Activated naive CD4-positive, alpha-beta T cell treated with anti-CD3 and anti-CD28 coated beads, Interleukin-2, amount 10 ng/mL, durations not matched to agents 7 days and 5 days (primary cell): ENCODE measurements around the gene SCN8A.

Source experiments
- CTCF ChIA-PET: fragments of 350-600 bp; sonication (Branson Sonifier 250); formaldehyde crosslinking; loops from one replicate; lab custom pipeline; 2021; ENCODE audit warnings: antibody characterized with exemption; lab: Charles Lee
- DNase-seq: peaks from one replicate; pipeline ENCODE4 v3.0.0-alpha.2; 2020
- H3K27ac Mint-ChIP-seq: one replicate; pipeline ENCODE4 v1.8.0; 2021; ENCODE audit warnings: mild to moderate bottlenecking, moderate library complexity, mixed read lengths
- H3K27me3 Mint-ChIP-seq: one replicate; pipeline ENCODE4 v1.8.0; 2021; ENCODE audit warnings: mild to moderate bottlenecking, mixed read lengths
- H3K36me3 Mint-ChIP-seq: one replicate; pipeline ENCODE4 v1.8.0; 2021; ENCODE audit warnings: mixed read lengths
- H3K4me1 Mint-ChIP-seq: one replicate; pipeline ENCODE4 v1.8.0; 2021; ENCODE audit warnings: mixed read lengths
- H3K4me3 Mint-ChIP-seq: one replicate; pipeline ENCODE4 v1.8.0; 2021; ENCODE audit warnings: mild to moderate bottlenecking, moderate library complexity, mixed read lengths
- H3K9me3 Mint-ChIP-seq: one replicate; pipeline ENCODE4 v1.8.0; 2021; ENCODE audit warnings: mixed read lengths

Gene SCN8A

DNA sequence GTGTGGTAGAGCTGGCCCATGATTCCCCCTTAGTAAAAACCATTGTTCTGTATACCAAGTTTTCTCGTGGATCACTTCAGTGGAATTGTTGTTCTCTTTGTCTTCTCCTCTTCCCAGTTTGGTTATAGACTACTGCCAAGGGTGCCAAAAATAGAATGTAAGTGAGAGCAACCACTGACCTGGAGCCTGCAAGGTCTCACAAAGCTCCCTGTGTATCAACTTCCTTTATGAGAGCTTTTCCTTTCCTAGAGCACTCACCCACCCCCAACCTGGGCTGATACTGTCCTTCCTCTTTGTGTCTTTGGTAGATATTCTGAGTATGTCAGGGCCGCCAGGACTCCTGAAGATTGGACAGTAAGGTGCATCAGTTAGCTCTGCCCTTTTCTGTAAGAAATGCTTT lies 101.0 kb downstream of the SCN8A start:
- Mint-ChIP-seq H3K4me3 (no peak overlapping the region), H3K36me3 (no peaks in the 10 kb centered on the region), H3K27ac (no peak overlapping the region), H3K9me3 (no peaks in the 10 kb centered on the region), H3K4me1 (peaks cover 2% of the 10 kb centered on the region), H3K27me3 (peaks cover 9% of the 10 kb centered on the region)
- CTCF ChIA-PET = no interaction called here
- no peak for DNase-seq

DNA sequence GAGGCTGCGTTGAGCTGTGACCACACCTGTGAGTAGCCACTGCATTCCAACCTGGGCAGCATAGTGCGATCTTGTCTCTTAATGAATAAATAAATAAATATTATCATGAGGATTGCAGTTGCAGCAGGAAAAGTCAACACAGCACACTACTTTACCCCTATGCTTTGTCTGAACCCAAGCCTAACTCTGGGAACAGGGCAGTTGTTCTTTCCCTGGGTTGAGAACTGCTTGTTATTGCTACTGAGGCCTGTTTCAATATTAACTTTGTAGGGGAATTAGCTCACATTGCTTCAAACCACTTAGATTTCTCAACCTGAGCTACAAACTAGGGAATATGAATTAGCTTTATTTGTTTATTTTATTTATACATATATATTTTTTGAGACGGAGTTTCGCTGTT lies 102.5 kb downstream of the SCN8A start:
- Mint-ChIP-seq H3K36me3 (no peaks in the 10 kb centered on the region), H3K9me3 (no peaks in the 10 kb centered on the region), H3K4me3 (no peak overlapping the region), H3K27me3 (peaks cover 9% of the 10 kb centered on the region), H3K27ac (no peak overlapping the region), H3K4me1 (no peaks in the 10 kb centered on the region)
- no peak for DNase-seq
- CTCF ChIA-PET = interaction anchor here (0.7 kb wide), 1 partner anchor 14 kb away, joined by 3 read pairs; no protein-coding TSS in a partner anchor

DNA sequence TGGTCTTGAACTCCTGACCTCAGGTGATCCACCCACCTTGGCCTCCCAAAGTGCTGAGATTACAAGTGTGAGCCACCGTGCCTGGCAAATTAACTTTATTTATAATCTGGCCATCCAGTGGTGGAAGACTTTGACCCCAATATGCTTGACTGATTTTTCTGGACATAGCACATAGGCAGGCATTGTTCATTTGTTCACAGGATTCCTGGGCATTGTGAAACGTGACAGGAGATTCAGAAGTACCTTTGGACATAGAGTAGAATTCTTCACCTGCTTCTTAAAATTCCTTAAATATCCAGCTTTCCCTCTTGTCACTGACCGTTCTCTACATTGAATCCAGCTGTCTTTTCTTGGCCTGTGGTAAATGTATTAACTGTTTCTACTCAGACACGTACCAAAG lies 103.1 kb downstream of the SCN8A start:
- no peak for DNase-seq
- Mint-ChIP-seq H3K4me3 (no peak overlapping the region), H3K4me1 (no peaks in the 10 kb centered on the region), H3K27ac (no peak overlapping the region), H3K9me3 (no peaks in the 10 kb centered on the region), H3K36me3 (no peaks in the 10 kb centered on the region), H3K27me3 (peaks cover 4% of the 10 kb centered on the region)
- CTCF ChIA-PET = no interaction called here

DNA sequence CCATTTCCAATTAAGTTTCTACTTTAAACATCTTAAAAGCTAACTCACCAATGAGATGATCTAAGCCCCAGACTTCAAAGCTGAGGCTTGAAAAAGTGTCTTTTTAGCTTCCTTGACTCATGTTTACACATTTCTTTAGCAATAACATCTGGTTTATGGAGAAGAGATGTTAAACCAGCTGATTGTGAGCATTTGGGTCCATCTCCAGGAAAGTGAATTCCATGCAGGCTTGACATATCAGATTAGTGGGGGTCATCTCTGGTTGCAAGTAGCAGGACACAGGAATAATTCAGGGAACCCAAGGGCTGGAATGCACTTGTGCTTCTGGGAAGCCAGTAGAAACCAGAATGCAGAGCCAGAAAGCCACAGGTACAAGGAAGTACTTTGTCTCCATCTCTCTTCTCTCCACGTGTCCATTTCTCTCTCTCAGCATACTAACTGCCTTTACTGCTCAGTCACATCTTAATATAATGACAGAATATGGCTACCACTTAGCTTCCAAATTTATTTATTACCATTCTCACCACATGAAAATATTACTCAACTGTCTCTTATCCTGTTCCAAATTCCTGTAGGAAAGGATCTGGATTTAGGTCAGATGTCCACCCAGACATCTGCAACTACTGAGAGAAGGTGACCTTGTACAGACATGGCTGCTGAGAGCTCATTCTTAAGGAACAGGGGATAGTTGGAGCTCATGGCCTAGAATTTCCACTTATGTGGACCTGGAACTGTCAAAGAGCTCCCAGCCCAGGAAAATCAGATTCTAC lies 104.4 kb downstream of the SCN8A start:
- no peaks in the 10 kb centered on the region for H3K4me1 Mint-ChIP-seq
- CTCF ChIA-PET = no interaction called here
- no peaks in the 10 kb centered on the region for H3K9me3 Mint-ChIP-seq
- no peak overlapping the region for H3K4me3 Mint-ChIP-seq
- H3K36me3 Mint-ChIP-seq = no peaks in the 10 kb centered on the region
- H3K27ac Mint-ChIP-seq = no peak overlapping the region
- H3K27me3 Mint-ChIP-seq = peaks cover 4% of the 10 kb centered on the region
- no peak for DNase-seq

DNA sequence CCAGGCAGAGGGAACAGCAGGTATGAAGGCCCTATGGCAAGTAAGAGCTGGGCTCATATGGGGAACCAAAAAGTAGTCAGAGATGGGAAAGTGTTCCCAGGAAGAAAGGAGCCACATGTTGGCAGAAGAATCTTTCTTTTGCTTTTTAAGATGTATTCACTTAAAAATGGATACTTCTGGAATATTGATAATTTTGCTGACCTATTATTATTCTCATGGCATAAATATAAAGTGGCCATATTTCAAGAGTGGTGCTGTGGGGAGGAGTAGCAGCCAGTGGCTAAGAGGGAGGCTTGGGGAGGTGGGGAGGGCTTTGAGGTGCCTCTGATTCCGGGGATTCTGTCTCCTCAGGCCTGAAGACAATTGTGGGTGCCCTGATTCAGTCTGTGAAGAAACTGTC lies 108.2 kb downstream of the SCN8A start:
- DNase-seq = no peak
- H3K27ac Mint-ChIP-seq = no peak overlapping the region
- no peaks in the 10 kb centered on the region for H3K4me1 Mint-ChIP-seq
- CTCF ChIA-PET = no interaction called here
- H3K27me3 Mint-ChIP-seq = peaks cover 8% of the 10 kb centered on the region
- no peaks in the 10 kb centered on the region for H3K9me3 Mint-ChIP-seq
- H3K36me3 Mint-ChIP-seq = no peaks in the 10 kb centered on the region
- H3K4me3 Mint-ChIP-seq = no peak overlapping the region

DNA sequence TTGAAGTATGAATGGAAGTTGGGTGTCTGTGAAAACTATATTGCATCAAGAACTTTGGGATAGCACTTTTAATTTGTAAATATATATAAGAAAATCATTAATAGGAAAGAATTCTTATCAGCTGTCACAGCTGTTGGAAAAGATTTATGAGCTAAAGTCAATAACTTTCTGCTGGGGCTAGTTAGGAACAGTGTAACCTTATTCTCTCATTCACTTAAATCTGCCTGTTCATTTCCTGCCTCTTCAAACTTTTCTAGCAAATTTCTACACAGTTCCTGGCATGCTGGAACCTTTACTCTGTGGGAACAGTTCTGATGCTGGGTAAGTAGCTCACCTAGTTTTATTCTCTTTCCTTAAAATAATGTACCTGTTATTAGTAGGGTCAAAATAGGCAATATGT lies 109.9 kb downstream of the SCN8A start:
- H3K27me3 Mint-ChIP-seq = peaks cover 4% of the 10 kb centered on the region
- no peak for DNase-seq
- no peak overlapping the region for H3K27ac Mint-ChIP-seq
- no peaks in the 10 kb centered on the region for H3K36me3 Mint-ChIP-seq
- H3K9me3 Mint-ChIP-seq = no peaks in the 10 kb centered on the region
- H3K4me1 Mint-ChIP-seq = no peaks in the 10 kb centered on the region
- no peak overlapping the region for H3K4me3 Mint-ChIP-seq
- CTCF ChIA-PET = no interaction called here

DNA sequence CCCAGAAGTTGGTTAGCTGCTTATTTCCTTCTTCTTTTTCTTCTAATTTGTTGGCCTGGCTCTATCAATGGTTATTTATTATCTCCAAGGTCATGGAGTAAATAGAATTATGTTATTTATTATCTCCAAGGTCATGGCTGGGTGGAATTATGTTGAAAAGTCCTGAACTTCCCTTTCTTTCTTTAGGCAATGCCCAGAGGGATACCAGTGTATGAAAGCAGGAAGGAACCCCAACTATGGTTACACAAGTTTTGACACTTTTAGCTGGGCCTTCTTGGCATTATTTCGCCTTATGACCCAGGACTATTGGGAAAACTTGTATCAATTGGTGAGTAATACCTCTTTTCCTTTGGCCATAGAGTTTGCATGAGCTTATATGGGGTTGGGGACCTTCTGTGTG lies 111.6 kb downstream of the SCN8A start:
- no peaks in the 10 kb centered on the region for H3K4me1 Mint-ChIP-seq
- DNase-seq = no peak
- no peaks in the 10 kb centered on the region for H3K36me3 Mint-ChIP-seq
- H3K4me3 Mint-ChIP-seq = no peak overlapping the region
- CTCF ChIA-PET = no interaction called here
- H3K27ac Mint-ChIP-seq = no peak overlapping the region
- H3K27me3 Mint-ChIP-seq = peaks cover 4% of the 10 kb centered on the region
- no peaks in the 10 kb centered on the region for H3K9me3 Mint-ChIP-seq

DNA sequence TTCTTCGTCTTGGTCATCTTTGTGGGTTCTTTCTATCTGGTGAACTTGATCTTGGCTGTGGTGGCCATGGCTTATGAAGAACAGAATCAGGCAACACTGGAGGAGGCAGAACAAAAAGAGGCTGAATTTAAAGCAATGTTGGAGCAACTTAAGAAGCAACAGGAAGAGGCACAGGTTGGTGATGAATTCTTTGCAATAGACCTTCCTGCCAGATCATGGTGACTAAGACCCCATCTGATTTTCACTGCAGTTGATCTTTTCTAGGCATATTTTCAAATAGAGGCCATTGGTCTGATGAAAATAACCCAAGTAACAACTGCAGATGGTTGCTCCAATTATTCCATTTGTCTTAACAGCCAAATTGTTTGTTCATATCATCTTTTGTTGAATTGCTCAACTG lies 114.4 kb downstream of the SCN8A start:
- H3K27me3 Mint-ChIP-seq = peaks cover 4% of the 10 kb centered on the region
- DNase-seq = no peak
- no peak overlapping the region for H3K4me3 Mint-ChIP-seq

DNA sequence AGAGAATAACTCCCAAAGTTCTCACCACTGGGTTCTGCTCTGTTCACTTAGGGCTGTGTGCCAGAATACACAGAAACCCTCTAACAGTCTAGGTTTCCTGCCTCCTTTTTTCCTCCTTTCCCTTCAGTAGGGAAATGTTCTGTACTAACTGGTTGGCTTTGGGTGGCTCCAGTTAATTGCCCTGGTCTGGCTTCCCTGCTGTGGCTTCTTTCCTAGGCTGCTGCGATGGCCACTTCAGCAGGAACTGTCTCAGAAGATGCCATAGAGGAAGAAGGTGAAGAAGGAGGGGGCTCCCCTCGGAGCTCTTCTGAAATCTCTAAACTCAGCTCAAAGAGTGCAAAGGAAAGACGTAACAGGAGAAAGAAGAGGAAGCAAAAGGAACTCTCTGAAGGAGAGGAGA lies 115.2 kb downstream of the SCN8A start:
- Mint-ChIP-seq H3K27me3 (peaks cover 4% of the 10 kb centered on the region), H3K4me1 (no peaks in the 10 kb centered on the region), H3K9me3 (no peaks in the 10 kb centered on the region), H3K36me3 (no peaks in the 10 kb centered on the region), H3K27ac (no peak overlapping the region), H3K4me3 (no peak overlapping the region)
- no peak for DNase-seq
- CTCF ChIA-PET = no interaction called here

More for the DNA sequence above, 114.4 kb downstream of the SCN8A start:
- H3K9me3 Mint-ChIP-seq = no peaks in the 10 kb centered on the region
- CTCF ChIA-PET = no interaction called here
- no peaks in the 10 kb centered on the region for H3K4me1 Mint-ChIP-seq
- no peak overlapping the region for H3K27ac Mint-ChIP-seq
- H3K36me3 Mint-ChIP-seq = no peaks in the 10 kb centered on the region

DNA sequence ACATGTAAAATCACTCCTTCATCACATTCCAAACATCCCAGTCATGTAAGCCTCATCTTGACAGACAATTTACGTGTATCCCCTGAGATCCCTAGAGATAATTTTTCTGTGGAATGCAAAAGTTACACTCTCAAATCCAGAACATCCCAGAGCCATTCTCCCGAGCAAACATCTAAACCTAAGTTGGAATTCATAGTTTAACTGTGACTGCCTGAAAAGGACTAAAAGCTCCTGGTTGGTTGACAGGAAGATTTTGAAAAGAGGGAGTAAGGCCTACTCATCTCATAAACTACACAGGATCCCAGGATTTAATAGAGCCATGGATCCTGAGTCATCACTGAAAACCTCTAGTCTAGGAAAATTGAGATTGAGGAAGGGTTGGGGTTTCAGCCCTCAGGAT lies 123.6 kb downstream of the SCN8A start:
- Mint-ChIP-seq H3K27me3 (peaks cover 18% of the 10 kb centered on the region), H3K36me3 (no peaks in the 10 kb centered on the region), H3K27ac (no peak overlapping the region), H3K9me3 (no peaks in the 10 kb centered on the region), H3K4me3 (no peak overlapping the region), H3K4me1 (no peaks in the 10 kb centered on the region)
- CTCF ChIA-PET = no interaction called here
- no peak for DNase-seq

DNA sequence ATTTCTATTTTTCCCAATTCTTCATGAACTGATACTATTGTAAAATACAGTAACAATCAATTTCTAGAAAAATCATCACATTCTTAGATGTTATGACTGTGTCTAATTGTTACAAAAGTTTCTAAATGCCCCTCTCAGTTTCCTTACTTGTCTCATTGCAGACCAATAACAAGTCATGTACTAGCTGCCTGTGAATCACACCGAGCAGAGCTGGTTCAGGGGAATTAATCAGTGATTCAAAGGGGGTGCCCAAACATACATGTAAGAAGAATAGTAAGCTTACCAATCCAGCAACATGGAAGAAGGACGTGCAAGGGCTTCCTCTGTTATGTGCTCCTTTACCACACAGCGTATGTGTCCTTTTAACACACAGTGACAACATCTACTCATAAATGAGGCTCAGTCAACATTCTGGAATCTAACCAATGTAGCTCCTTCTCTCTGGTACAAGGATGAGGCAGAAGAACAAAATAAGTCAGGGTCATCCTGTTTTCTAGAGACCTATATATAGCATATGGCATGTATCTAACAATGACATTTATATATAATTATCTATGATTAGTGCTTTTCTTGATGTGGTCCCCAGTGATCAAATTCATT lies 126.4 kb downstream of the SCN8A start:
- CTCF ChIA-PET = no interaction called here
- Mint-ChIP-seq H3K27ac (no peak overlapping the region), H3K36me3 (no peaks in the 10 kb centered on the region), H3K4me1 (peaks cover 9% of the 10 kb centered on the region), H3K9me3 (no peaks in the 10 kb centered on the region), H3K27me3 (peaks cover 33% of the 10 kb centered on the region), H3K4me3 (no peak overlapping the region)
- no peak for DNase-seq

DNA sequence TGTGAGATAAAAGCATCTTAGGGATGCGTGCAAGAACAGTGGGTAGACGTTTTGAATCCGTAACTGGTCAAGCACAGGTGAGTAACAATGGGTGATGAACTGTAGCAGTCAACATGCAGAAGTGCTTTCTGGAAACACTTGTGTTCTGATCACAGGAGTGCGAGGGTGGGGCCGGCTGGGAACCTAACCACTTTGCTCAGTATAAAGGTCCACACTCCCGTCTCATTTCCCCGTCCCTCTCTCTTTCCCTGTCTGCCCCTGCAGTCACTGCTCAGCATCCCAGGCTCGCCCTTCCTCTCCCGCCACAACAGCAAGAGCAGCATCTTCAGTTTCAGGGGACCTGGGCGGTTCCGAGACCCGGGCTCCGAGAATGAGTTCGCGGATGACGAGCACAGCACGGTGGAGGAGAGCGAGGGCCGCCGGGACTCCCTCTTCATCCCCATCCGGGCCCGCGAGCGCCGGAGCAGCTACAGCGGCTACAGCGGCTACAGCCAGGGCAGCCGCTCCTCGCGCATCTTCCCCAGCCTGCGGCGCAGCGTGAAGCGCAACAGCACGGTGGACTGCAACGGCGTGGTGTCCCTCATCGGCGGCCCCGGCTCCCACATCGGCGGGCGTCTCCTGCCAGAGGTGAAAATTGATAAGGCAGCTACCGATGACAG lies 130.4 kb downstream of the SCN8A start:
- H3K4me3 Mint-ChIP-seq = no peak overlapping the region
- peak; percentile 63 for DNase-seq
- H3K4me1 Mint-ChIP-seq = peaks cover 9% of the 10 kb centered on the region
- no peak overlapping the region for H3K27ac Mint-ChIP-seq
- H3K9me3 Mint-ChIP-seq = no peaks in the 10 kb centered on the region
- H3K27me3 Mint-ChIP-seq = peaks cover 38% of the 10 kb centered on the region
- no peaks in the 10 kb centered on the region for H3K36me3 Mint-ChIP-seq
- CTCF ChIA-PET = no interaction called here

DNA sequence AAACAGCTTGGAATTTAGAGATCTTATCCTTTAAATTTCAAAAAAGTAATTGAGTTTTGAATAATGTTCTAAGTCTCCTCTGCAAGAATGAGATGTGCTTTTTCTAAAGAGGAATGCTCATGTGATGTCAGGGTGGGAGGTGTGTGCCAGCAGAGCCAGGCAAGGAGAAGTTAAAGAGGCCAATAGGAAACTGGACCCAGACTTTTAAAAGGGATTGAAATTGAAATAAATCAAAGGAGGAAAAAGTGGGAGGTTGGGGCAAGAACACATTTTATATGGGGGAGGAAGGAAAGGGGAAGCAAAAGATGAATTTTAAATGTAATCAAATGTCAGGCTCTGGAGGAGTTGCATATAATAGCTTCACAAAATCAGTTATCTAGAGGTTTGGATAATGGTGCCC lies 131.4 kb downstream of the SCN8A start:
- no peak overlapping the region for H3K4me3 Mint-ChIP-seq
- CTCF ChIA-PET = no interaction called here

DNA sequence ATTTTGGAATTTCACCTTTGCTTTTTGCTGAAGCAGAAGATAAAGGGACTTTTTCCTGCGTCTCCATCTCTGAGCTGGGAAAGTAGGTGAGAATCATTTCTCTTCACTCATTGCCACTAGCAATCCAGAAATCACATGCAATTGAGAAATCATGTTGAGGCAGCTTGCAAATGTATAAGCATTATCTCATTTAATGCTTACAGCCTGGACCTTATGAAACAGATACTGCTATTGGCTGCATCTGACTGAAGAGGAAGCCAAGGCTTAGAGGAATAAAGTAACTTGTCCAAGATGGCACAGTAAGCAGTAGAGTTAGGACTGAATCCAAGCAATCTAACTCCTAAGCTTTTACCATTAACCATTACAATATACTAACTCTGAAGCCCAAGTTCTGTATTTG lies 135.1 kb downstream of the SCN8A start:
- no peaks in the 10 kb centered on the region for H3K9me3 Mint-ChIP-seq
- peaks cover 9% of the 10 kb centered on the region for H3K4me1 Mint-ChIP-seq
- no peaks in the 10 kb centered on the region for H3K36me3 Mint-ChIP-seq
- H3K27me3 Mint-ChIP-seq = peaks cover 47% of the 10 kb centered on the region
- H3K27ac Mint-ChIP-seq = no peak overlapping the region
- CTCF ChIA-PET = no interaction called here
- no peak for DNase-seq
- H3K4me3 Mint-ChIP-seq = no peak overlapping the region

More for the DNA sequence above, 131.4 kb downstream of the SCN8A start:
- Mint-ChIP-seq H3K36me3 (no peaks in the 10 kb centered on the region), H3K9me3 (no peaks in the 10 kb centered on the region), H3K27me3 (peaks cover 41% of the 10 kb centered on the region), H3K27ac (no peak overlapping the region), H3K4me1 (peaks cover 9% of the 10 kb centered on the region)
- DNase-seq = no peak

DNA sequence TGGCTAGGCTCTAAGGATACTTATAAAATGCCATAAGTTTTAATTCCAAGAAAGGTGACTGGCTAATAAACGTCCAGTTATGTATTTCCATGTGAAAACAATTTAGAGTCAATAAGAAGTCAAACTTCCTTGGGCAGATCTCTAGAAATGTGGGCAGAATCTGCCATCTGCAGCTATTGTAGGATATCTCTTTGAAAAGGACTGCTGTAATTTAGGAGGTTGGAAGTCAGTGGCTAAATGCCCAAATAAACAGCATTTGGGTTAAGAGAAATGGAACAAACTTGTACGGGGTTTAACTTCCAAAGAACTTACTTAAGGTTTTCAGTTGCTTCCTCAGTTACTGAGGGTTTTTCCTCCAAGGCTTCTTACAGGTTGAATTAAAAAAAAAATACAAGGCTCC lies 135.9 kb downstream of the SCN8A start:
- peaks cover under 1% of the 10 kb centered on the region for H3K4me1 Mint-ChIP-seq
- H3K36me3 Mint-ChIP-seq = no peaks in the 10 kb centered on the region
- H3K9me3 Mint-ChIP-seq = no peaks in the 10 kb centered on the region
- CTCF ChIA-PET = no interaction called here
- H3K4me3 Mint-ChIP-seq = no peak overlapping the region
- no peak for DNase-seq
- H3K27me3 Mint-ChIP-seq = peaks cover 44% of the 10 kb centered on the region
- no peak overlapping the region for H3K27ac Mint-ChIP-seq
